IPS-15b (cell line): ENCODE measurements around the gene GVQW3.

ENCODE experiments used
- H3K27me3 ChIP-seq: one replicate; pipeline ENCODE4 v1.6.1; 2013; ENCODE audit warnings: low read length; ENCODE audit not compliant: control insufficient read depth, insufficient read depth
- H3K36me3 ChIP-seq: one replicate; pipeline ENCODE4 v1.6.1; 2013; ENCODE audit warnings: low read length; ENCODE audit not compliant: control insufficient read depth, insufficient read depth
- H3K4me1 ChIP-seq: one replicate; pipeline ENCODE4 v1.6.1; 2013; ENCODE audit warnings: mild to moderate bottlenecking, low read length; ENCODE audit not compliant: control insufficient read depth, insufficient read depth
- H3K4me3 ChIP-seq: one replicate; pipeline ENCODE4 v1.5.1; 2013; ENCODE audit warnings: low read depth, low read length
- H3K9ac ChIP-seq: one replicate; pipeline ENCODE4 v1.6.1; 2013; ENCODE audit warnings: low read depth, mild to moderate bottlenecking, low read length
- H3K9me3 ChIP-seq: one replicate; pipeline ENCODE4 v1.6.1; 2013; ENCODE audit warnings: mild to moderate bottlenecking, low read length; ENCODE audit not compliant: control insufficient read depth, insufficient read depth

The GVQW3 gene

GRCh38 chr11:76455931-76456330, 74.8 kb downstream of the GVQW3 start:
- Histone ChIP-seq H3K27me3 (no peaks in the 10 kb centered on the region), H3K9me3 (no peaks in the 10 kb centered on the region), H3K4me3 (no peak overlapping the region), H3K4me1 (peaks cover 39% of the 10 kb centered on the region), H3K9ac (no peak overlapping the region), H3K36me3 (no peaks in the 10 kb centered on the region)

DNA sequence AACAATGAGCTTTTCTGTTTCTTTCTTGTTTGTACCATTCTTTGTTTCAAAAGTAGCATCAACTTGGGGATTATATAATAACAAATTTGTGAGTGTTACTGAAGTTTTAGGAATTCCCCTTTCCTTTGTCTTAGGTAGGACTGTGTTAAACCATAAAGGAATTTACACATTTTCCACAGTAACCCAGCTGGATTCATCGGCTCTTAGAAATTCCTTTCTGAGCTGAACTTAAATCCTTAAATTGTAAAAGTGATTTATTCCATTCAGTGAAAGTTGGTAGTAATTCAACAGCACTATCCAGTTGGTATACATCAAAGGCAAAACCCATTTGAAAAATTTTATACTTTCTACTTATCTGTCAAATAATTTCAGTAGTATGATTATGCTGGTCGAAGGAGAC, 75.4 kb downstream of the GVQW3 start:
- Histone ChIP-seq H3K4me1 (peaks cover 39% of the 10 kb centered on the region), H3K27me3 (no peaks in the 10 kb centered on the region), H3K36me3 (no peaks in the 10 kb centered on the region), H3K4me3 (no peak overlapping the region), H3K9ac (no peak overlapping the region), H3K9me3 (no peaks in the 10 kb centered on the region)
